NCI-H1694 (cell line): Measurements from ENCODE around the gene FAM13A.
A peak's percentile ranks its signal among the peaks of the same experiment; 100 is the strongest.

Source experiments
- DNase-seq: peaks from one replicate; lab custom pipeline; 2025; lab: John Stamatoyannopoulos, UW

The FAM13A gene

GRCh38 chr4:88718098-88718497 lies 338.9 kb downstream of the FAM13A start:
- no peak for DNase-seq

GRCh38 chr4:88713782-88714181 lies 343.2 kb downstream of the FAM13A start:
- no peak for DNase-seq

GRCh38 chr4:88709989-88710388 lies 347.0 kb downstream of the FAM13A start:
- DNase-seq: no peak

GRCh38 chr4:88706574-88706973 lies 350.4 kb downstream of the FAM13A start:
- DNase-seq: peak; percentile 47

GRCh38 chr4:88705805-88706492 lies 351.0 kb downstream of the FAM13A start:
- DNase-seq: no peak

- DNase-seq: no peak
Measured at GRCh38 chr4:88705223-88705622, 351.8 kb downstream of the FAM13A start.

GRCh38 chr4:88702782-88703181 lies 354.2 kb downstream of the FAM13A start:
- no peak for DNase-seq

GRCh38 chr4:88698519-88698918 lies 358.5 kb downstream of the FAM13A start:
- DNase-seq: no peak

GRCh38 chr4:88697588-88698329 lies 359.2 kb downstream of the FAM13A start, which contains the start of gene NAP1L5:
Gene NAP1L5 (minus strand): TSS chr4:88697829. CDS start chr4:88697754, 75 bp downstream.
- DNase-seq: peak; percentile 14

- no peak for DNase-seq
Measured at GRCh38 chr4:88697141-88697540, 359.8 kb downstream of the FAM13A start.

GRCh38 chr4:88696630-88697029 lies 360.4 kb downstream of the FAM13A start:
- no peak for DNase-seq

- DNase-seq: no peak
Measured at GRCh38 chr4:88693792-88694191, 363.2 kb downstream of the FAM13A start.

GRCh38 chr4:88690355-88690754 lies 366.6 kb downstream of the FAM13A start:
- no peak for DNase-seq

- DNase-seq: no peak
Measured at GRCh38 chr4:88681209-88681608, 375.8 kb downstream of the FAM13A start.
